22Rv1 (cell line): Measurements from ENCODE around the gene CDIPT.

ENCODE experiments used
- H3K27ac ChIP-seq: fragments of 450-650 bp; 2 replicates; pipeline ENCODE4 v1.5.1; 2017
- CTCF ChIP-seq: fragments of 450-650 bp; IDR thresholded peaks from 2 replicates; pipeline ENCODE4 v1.5.1; 2017; ENCODE audit warnings: mild to moderate bottlenecking
- ZFX ChIP-seq: fragments of 450-650 bp; IDR thresholded peaks from 2 replicates; pipeline ENCODE4 v1.6.1; 2017; ENCODE audit warnings: antibody characterized with exemption, borderline replicate concordance

CDIPT gene

GRCh38 chr16:29809850-29810698 is 53.0 kb downstream of the CDIPT start:
- H3K27ac ChIP-seq, result peak overlapping the region; percentile 100
- TF ChIP-seq CTCF, result no peak
- TF ChIP-seq ZFX, result no peak

GRCh38 chr16:29809031-29809747 is 53.8 kb downstream of the CDIPT start:
- no peak for TF ChIP-seq CTCF
- no peak for TF ChIP-seq ZFX
- H3K27ac ChIP-seq, result peak overlapping the region; percentile 100
